PC-9 (cell line): Measurements from ENCODE around the gene AKAP7.

ENCODE experiments used
- CTCF ChIP-seq: fragments of 200-600 bp; sonication (generic); conservative IDR thresholded peaks from 2 replicates; pipeline ENCODE4 v1.6.1; 2017; ENCODE audit warnings: mixed run types, antibody characterized with exemption, mild to moderate bottlenecking, moderate library complexity
- EZH2 ChIP-seq: fragments of 200-600 bp; sonication (generic); IDR thresholded peaks from 2 replicates; pipeline ENCODE4 v1.8.0; 2017; ENCODE audit warnings: antibody characterized with exemption, low read depth

DNA sequence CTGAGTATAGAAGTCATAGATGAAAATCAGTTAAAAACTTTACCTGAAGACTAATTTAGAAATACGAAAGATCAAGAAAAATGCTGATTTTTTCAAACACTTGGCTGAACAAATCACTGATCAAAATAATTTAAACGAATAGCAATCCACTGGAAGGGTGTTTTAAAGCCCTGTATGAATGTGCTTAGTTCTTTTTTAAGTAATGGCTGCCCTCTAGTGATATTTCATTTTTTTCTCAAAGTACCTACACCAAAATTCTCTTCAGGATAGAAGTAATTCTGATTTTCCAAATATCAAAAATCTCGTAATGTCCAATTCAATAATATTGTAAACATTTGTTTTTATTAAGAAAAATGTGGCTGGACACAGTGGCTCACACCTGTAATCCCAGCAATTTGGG is 32.5 kb downstream of the AKAP7 start:
- TF ChIP-seq CTCF, result 0 out of 2 replicates have a peak, but pooled peaks have one; percentile 11
- no peak for TF ChIP-seq EZH2
